Ishikawa (cell line): ENCODE measurements around the gene JARID2.

Source experiments
- CEBPB ChIP-seq: IDR thresholded peaks from 2 replicates; pipeline ENCODE4 v1.6.1; 2012
- EP300 ChIP-seq: IDR thresholded peaks from 2 replicates; pipeline ENCODE4 v1.6.1; 2012; ENCODE audit warnings: borderline replicate concordance
- FOXM1 ChIP-seq: IDR thresholded peaks from 2 replicates; pipeline ENCODE4 v1.6.1; 2012; ENCODE audit warnings: low read depth, borderline replicate concordance
- RAD21 ChIP-seq: IDR thresholded peaks from 2 replicates; pipeline ENCODE4 v1.6.1; 2012; ENCODE audit warnings: low read depth
- TAF1 ChIP-seq: IDR thresholded peaks from 2 replicates; pipeline ENCODE4 v1.6.1; 2012; ENCODE audit warnings: low read depth, mild to moderate bottlenecking
- TEAD4 ChIP-seq: IDR thresholded peaks from 2 replicates; pipeline ENCODE4 v1.6.1; 2012
- YY1 ChIP-seq: IDR thresholded peaks from 2 replicates; pipeline ENCODE4 v1.6.1; 2012; ENCODE audit warnings: low read depth

- TF ChIP-seq RAD21 (no peak), TEAD4 (no peak), CEBPB (no peak), EP300 (no peak), FOXM1 (no peak), YY1 (no peak), TAF1 (no peak)
These were observed 139.0 kb downstream of the JARID2 start for GRCh38 chr6:15384901-15385300.
